Heart left ventricle (tissue), 16 donors: Measurements from ENCODE around the gene HOXA3. TPM values are rescaled to one million over a fixed set of nuclear protein-coding genes. Genes with fewer than 3 reads are reported as not detected.

Source experiments
- ATAC-seq, 4 donors: fragments of 200-7000 bp; cut with Tn5 transposase; one replicate each; pipeline ENCODE4 v1.9.1; 2020 to 2022; ENCODE audit warnings: moderate library complexity in 4 of 4, mild to moderate bottlenecking in 3 of 4, moderate number of reproducible peaks in 1 of 4
- DNase-seq, 5 donors: peaks; one replicate each; pipeline ENCODE4 v3.0.0-alpha.2; 2020
- H3K27ac ChIP-seq, 12 donors: fragments of 200-600 bp; sonication (generic) in 4 of 12; one replicate each; pipeline versions ENCODE4 v1.5.0 to v1.8.0; 2016 to 2022; ENCODE audit warnings: mild to moderate bottlenecking in 2 of 12
- H3K27me3 ChIP-seq, 9 donors: fragments of 200-600 bp; sonication (generic) in 2 of 9; one replicate each; pipeline versions ENCODE4 v1.5.1 to v1.8.0; 2016 to 2022; ENCODE audit warnings: mild to moderate bottlenecking in 3 of 9
- H3K36me3 ChIP-seq, 9 donors: fragments of 200-600 bp; sonication (generic) in 2 of 9; one replicate each; pipeline versions ENCODE4 v1.5.0 to v1.8.0; 2018 to 2022; ENCODE audit warnings: mild to moderate bottlenecking in 2 of 9
- H3K4me1 ChIP-seq, 12 donors: fragments of 200-600 bp; sonication (generic) in 4 of 12; one replicate each; pipeline versions ENCODE4 v1.5.0 to v1.8.0; 2016 to 2022; ENCODE audit warnings: mild to moderate bottlenecking in 3 of 12
- H3K4me3 ChIP-seq, 12 donors: fragments of 200-600 bp; sonication (generic) in 4 of 12; one replicate each; pipeline versions ENCODE4 v1.5.0 to v1.8.0; 2017 to 2022; ENCODE audit warnings: mild to moderate bottlenecking in 9 of 12, moderate library complexity in 4 of 12
- H3K9me3 ChIP-seq, 12 donors: fragments of 200-600 bp; sonication (generic) in 4 of 12; one replicate each; pipeline versions ENCODE4 v1.5.0 to v1.8.0; 2016 to 2022; ENCODE audit warnings: mild to moderate bottlenecking in 1 of 12
- CTCF ChIP-seq, 12 donors: fragments of 200-600 bp; sonication (generic) in 4 of 12; IDR thresholded peaks; one replicate each; pipeline versions ENCODE4 v1.5.0 to v1.8.0; 2018 to 2022; ENCODE audit warnings: antibody characterized with exemption in 12 of 12, mild to moderate bottlenecking in 5 of 12
- POLR2A ChIP-seq, 2 donors: fragments of 450-650 bp; IDR thresholded peaks; one replicate each; pipeline ENCODE4 v1.6.1; 2017; ENCODE audit warnings: antibody characterized with exemption in 2 of 2, mild to moderate bottlenecking in 2 of 2, moderate library complexity in 2 of 2
- WGBS, 4 donors: extraction: QIAGEN DNeasy Blood & Tissue Kit in 2 of 4; methylation state at CpG; one replicate each; pipeline versions ENCODE4 v1.1.5 to v1.1.7; 2013 to 2018; 5-methylcytosine and 5-hydroxymethylcytosine counted together
- intact Hi-C, 10 donors: fragments of 100-400 bp; cut with DNase I; formaldehyde crosslinking; loops; one replicate each; pipeline versions ENCODE4 v1.11.1 to v1.14.2; 2022
- polyA plus RNA-seq, 2 donors: library from polyadenylated mRNA; stranded (reverse); fragments of 200-250 nt; gene quantifications; one replicate each; pipeline ENCODE4 v1.2.3, GENCODE V29; 2013
- total RNA-seq, 9 donors: library from RNA; depleted of rRNA in 2 of 9; stranded (reverse); fragments of >200 nt in 2 of 9; fragmentation: NEBNext Ultra II Directional in 3 of 9; extraction: Animal tissue kit (Norgen Biotek cat#: 25700) in 3 of 9; gene quantifications; one replicate each; pipeline versions ENCODE4 v1.1.0 to v1.2.4, GENCODE V29; 2016 to 2023
- donor health status: ischemic (EF 13 %, LVEDD 7.1; RV severe dilation, severe dysfunction).
- donor health status: healthy with polysubstance abuse.
- donor health status: DM: no; HTN: yes; CAD: no.
- donor health status: DM: no; HTN: no; CAD: no.
- donor health status: ischemic (EF 25% LVEDD 6.9; RV normal size, moderate dysfunction).
- donor health status: ischemic (EF 25% LVEDD 5.7; RV mildly dilated, moderate dysfunction).
- donor health status: healthy.
- donor health status: DM: yes; HTN: yes; CAD: no.
- donor health status: ischemic (EF 35%, LVEDD 5.7; RV mildly dilated, moderate dysfunction).
- donor health status: nonischemic (EF 11% LVEDD 7.7; RV severe dilation, severe dysfunction).
- donor health status: DM: yes; HTN: yes; CAD: no.
- donor health status: PGD.
- donor health status: ischemic (EF 29% LVEDD 5.4; RV normal size, mild dysfunction).
- donor health status: nonischemic (EF 23%, LVEDD 6.1; RV moderate dilation, normal function).

Gene HOXA3
- total and polyA plus RNA-seq, 11 donors = 0.07 to 3.1 (median 0.64) TPM; not detected in 2

- Histone ChIP-seq H3K4me1 (peaks cover 0 to 60% (median 19%) of the 10 kb centered on the region in 12 donors), H3K27ac (no peak overlapping the region), H3K9me3 (no peaks in the 10 kb centered on the region), H3K27me3 (peaks cover 84 to 100% (median 98%) of the 10 kb centered on the region in 9 donors), H3K36me3 (no peaks in the 10 kb centered on the region), H3K4me3 (no peak overlapping the region)
- intact Hi-C loops = no loop called here
- DNase-seq (peak in 1 of 5 donors; percentile 45), ATAC-seq (no peak)
- TF ChIP-seq POLR2A (IDR thresholded peaks at IDR 0.05) (no peak), CTCF (IDR thresholded peaks at IDR 0.05) (no peak)
- WGBS, 4 donors = 27 to 64% (median 37%) methylated on average over 11 of the region's 11 CpGs
Measured at GRCh38 chr7:27145914-27146412, 6.4 kb downstream of the HOXA3 start.

- no peak for DNase-seq
- 20 to 44% (median 28%) methylated on average over 47 of the region's 47 CpGs for WGBS, 4 donors
- peak overlapping the region in 1 of 12 donors; percentile 2 for H3K4me3 ChIP-seq
- H3K4me1 ChIP-seq = peaks cover 0 to 53% (median 14%) of the 10 kb centered on the region in 12 donors
- no peak for ATAC-seq
- H3K36me3 ChIP-seq = no peaks in the 10 kb centered on the region
- no peak overlapping the region for H3K27ac ChIP-seq
- H3K27me3 ChIP-seq = peaks cover 82 to 100% (median 98%) of the 10 kb centered on the region in 9 donors
- TF ChIP-seq POLR2A (IDR thresholded peaks at IDR 0.05) (no peak), CTCF (IDR thresholded peaks at IDR 0.05) (no peak)
- no peaks in the 10 kb centered on the region for H3K9me3 ChIP-seq
- intact Hi-C loops = no loop called here
Measured at GRCh38 chr7:27145165-27145913, 7.0 kb downstream of the HOXA3 start.

GRCh38 chr7:27144781-27145164, 7.6 kb downstream of the HOXA3 start:
- no peak overlapping the region for H3K4me3 ChIP-seq
- H3K36me3 ChIP-seq = no peaks in the 10 kb centered on the region
- intact Hi-C loops = loop anchor here in 3 of 10 donors (5.0 kb wide), 3 partner anchors 287 to 462 kb away; no protein-coding TSS in a partner anchor
- peak overlapping the region in 1 of 12 donors; percentile 61 for H3K27ac ChIP-seq
- peak in 1 of 5 donors; percentile 50 for DNase-seq
- ATAC-seq = no peak
- peaks cover 83 to 100% (median 98%) of the 10 kb centered on the region in 9 donors for H3K27me3 ChIP-seq
- no peak for TF ChIP-seq CTCF (IDR thresholded peaks at IDR 0.05)
- no peak for TF ChIP-seq POLR2A (IDR thresholded peaks at IDR 0.05)
- peaks cover 0 to 52% (median 14%) of the 10 kb centered on the region in 12 donors for H3K4me1 ChIP-seq
- WGBS, 4 donors = 10 to 20% (median 15%) methylated on average over 11 to 31 of the region's 31 CpGs
- H3K9me3 ChIP-seq = no peaks in the 10 kb centered on the region
